ENCODE data around the gene OR52R1.
"Not testable (repeated sequence)": the region's sequence is repeated elsewhere in the genome, so short reads cannot be mapped to it uniquely, and the experiment has no call there.

GRCh38 chr11:4801316-4801715 is 2.9 kb downstream of the OR52R1 start:
- TF ChIP-seq, protein P1, sequence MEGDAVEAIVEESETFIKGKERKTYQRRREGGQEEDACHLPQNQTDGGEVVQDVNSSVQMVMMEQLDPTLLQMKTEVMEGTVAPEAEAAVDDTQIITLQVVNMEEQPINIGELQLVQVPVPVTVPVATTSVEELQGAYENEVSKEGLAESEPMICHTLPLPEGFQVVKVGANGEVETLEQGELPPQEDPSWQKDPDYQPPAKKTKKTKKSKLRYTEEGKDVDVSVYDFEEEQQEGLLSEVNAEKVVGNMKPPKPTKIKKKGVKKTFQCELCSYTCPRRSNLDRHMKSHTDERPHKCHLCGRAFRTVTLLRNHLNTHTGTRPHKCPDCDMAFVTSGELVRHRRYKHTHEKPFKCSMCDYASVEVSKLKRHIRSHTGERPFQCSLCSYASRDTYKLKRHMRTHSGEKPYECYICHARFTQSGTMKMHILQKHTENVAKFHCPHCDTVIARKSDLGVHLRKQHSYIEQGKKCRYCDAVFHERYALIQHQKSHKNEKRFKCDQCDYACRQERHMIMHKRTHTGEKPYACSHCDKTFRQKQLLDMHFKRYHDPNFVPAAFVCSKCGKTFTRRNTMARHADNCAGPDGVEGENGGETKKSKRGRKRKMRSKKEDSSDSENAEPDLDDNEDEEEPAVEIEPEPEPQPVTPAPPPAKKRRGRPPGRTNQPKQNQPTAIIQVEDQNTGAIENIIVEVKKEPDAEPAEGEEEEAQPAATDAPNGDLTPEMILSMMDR (IDR thresholded peaks at IDR 0.05) = not testable (repeated sequence)
- TF ChIP-seq EZH2, EZH2phosphoT487 (IDR thresholded peaks at IDR 0.05): not testable (repeated sequence)

Measured in neural progenitor cell (in vitro differentiated cells).